K562 (cell line): ENCODE data around the gene ING4. TPM values are rescaled to one million over a fixed set of nuclear protein-coding genes. Genes with fewer than 3 reads are reported as not detected.

Experiments
- ARNT ChIP-seq, 2 experiments: fragments of 450-650 bp; IDR thresholded peaks; 2 replicates each; pipeline ENCODE4 v1.6.1; 2016; ENCODE audit warnings: mild to moderate bottlenecking in 1 of 2
- BCOR ChIP-seq: fragments of 450-650 bp; IDR thresholded peaks from 2 replicates; pipeline ENCODE4 v1.6.1; 2016
- FOXP1 ChIP-seq: sonication (generic); formaldehyde crosslinking; IDR thresholded peaks from 2 replicates; pipeline ENCODE4 v1.8.0; 2022; ENCODE audit warnings: mild to moderate bottlenecking, missing genetic modification reagents
- GATAD2B ChIP-seq: fragments of 450-650 bp; IDR thresholded peaks from 2 replicates; pipeline ENCODE4 v1.6.1; 2017; ENCODE audit warnings: mild to moderate bottlenecking, borderline replicate concordance
- GMEB1 ChIP-seq: fragments of 250-450 bp; sonication (Bioruptor Pico); IDR thresholded peaks from 2 replicates; pipeline ENCODE4 v1.4.0; 2020; ENCODE audit warnings: mild to moderate bottlenecking
- HDAC2 ChIP-seq: fragments of 450-650 bp; IDR thresholded peaks from 2 replicates; pipeline ENCODE4 v1.6.1; 2016; ENCODE audit warnings: mild to moderate bottlenecking
- HDGF ChIP-seq: fragments of 450-650 bp; IDR thresholded peaks from 2 replicates; pipeline ENCODE4 v1.6.1; 2016
- HIVEP1 ChIP-seq: fragments of 250-450 bp; sonication (Bioruptor Pico); IDR thresholded peaks from 2 replicates; pipeline ENCODE4 v1.4.0; 2020; ENCODE audit warnings: mild to moderate bottlenecking
- HOXB6 ChIP-seq: fragments of 250-450 bp; sonication (Bioruptor Pico); IDR thresholded peaks from 2 replicates; pipeline ENCODE4 v1.5.1; 2022; ENCODE audit warnings: mild to moderate bottlenecking, borderline replicate concordance
- KAT2B ChIP-seq: IDR thresholded peaks from one replicate; pipeline ENCODE4 v1.6.1; 2012; ENCODE audit warnings: low read depth, mild to moderate bottlenecking, control low read depth, inconsistent platforms, low read length, moderate library complexity
- KDM2B ChIP-seq: fragments of 250-450 bp; sonication (Bioruptor Pico); IDR thresholded peaks from 2 replicates; pipeline ENCODE4 v1.8.0; 2021; ENCODE audit warnings: mild to moderate bottlenecking, moderate library complexity
- MTF1 ChIP-seq: fragments of 250-450 bp; sonication (Bioruptor Pico); IDR thresholded peaks from 2 replicates; pipeline ENCODE4 v1.9.0; 2021; ENCODE audit warnings: moderate library complexity, mild to moderate bottlenecking, inconsistent platforms, borderline replicate concordance
- NCOR1 ChIP-seq: fragments of 450-650 bp; IDR thresholded peaks from 2 replicates; pipeline ENCODE4 v1.6.1; 2016; ENCODE audit warnings: mild to moderate bottlenecking, moderate library complexity
- NR2C1 ChIP-seq, 2 experiments: fragments of 450-650 bp; IDR thresholded peaks; 2 replicates each; pipeline ENCODE4 v1.6.1; 2017; ENCODE audit warnings: mild to moderate bottlenecking in 2 of 2, antibody characterized with exemption in 1 of 2, inconsistent platforms in 1 of 2, missing compliant biosample characterization in 1 of 2, missing genetic modification characterization in 1 of 2
- NRF1 ChIP-seq, 2 experiments: fragments of 450-650 bp; IDR thresholded peaks in 1 of 2; conservative IDR thresholded peaks in 1 of 2; 2 replicates each; pipeline ENCODE4 v1.6.1; 2014; ENCODE audit warnings: mild to moderate bottlenecking in 2 of 2
- OTX1 ChIP-seq: fragments of 450-650 bp; formaldehyde crosslinking; IDR thresholded peaks from 2 replicates; pipeline ENCODE4 v1.4.0; 2022; ENCODE audit warnings: mild to moderate bottlenecking
- PRMT5 ChIP-seq: sonication (generic); formaldehyde crosslinking; IDR thresholded peaks from 2 replicates; pipeline ENCODE4 v1.5.0; 2020; ENCODE audit warnings: missing genetic modification reagents
- SMAD4 ChIP-seq: fragments of 250-450 bp; sonication (Bioruptor Pico); conservative IDR thresholded peaks from 2 replicates; pipeline ENCODE4 v1.8.0; 2021; ENCODE audit warnings: inconsistent platforms, mild to moderate bottlenecking, moderate library complexity
- SMARCE1 ChIP-seq: fragments of 450-650 bp; IDR thresholded peaks from 2 replicates; pipeline ENCODE4 v1.7.1; 2016; ENCODE audit warnings: mild to moderate bottlenecking
- STAG1 ChIP-seq: sonication (generic); formaldehyde crosslinking; IDR thresholded peaks from 2 replicates; pipeline ENCODE4 v1.5.0; 2020; ENCODE audit warnings: missing genetic modification reagents, borderline replicate concordance
- TRIM25 ChIP-seq: fragments of 450-650 bp; IDR thresholded peaks from 2 replicates; pipeline ENCODE4 v1.7.0; 2016; ENCODE audit warnings: borderline replicate concordance
- WHSC1 ChIP-seq: IDR thresholded peaks from one replicate; pipeline ENCODE4 v1.6.1; 2012; ENCODE audit warnings: low read length, control low read depth, inconsistent platforms
- ZC3H8 ChIP-seq: fragments of 450-650 bp; IDR thresholded peaks from 2 replicates; pipeline ENCODE4 v1.6.1; 2017
- ZNF124 ChIP-seq: sonication (generic); formaldehyde crosslinking; IDR thresholded peaks from 2 replicates; pipeline ENCODE4 v1.8.1; 2022; ENCODE audit warnings: missing genetic modification reagents
- ZNF140 ChIP-seq: fragments of 250-450 bp; sonication (Bioruptor Pico); IDR thresholded peaks from 2 replicates; pipeline ENCODE4 v1.8.0; 2021; ENCODE audit warnings: moderate library complexity, mild to moderate bottlenecking, inconsistent platforms
- ZNF586 ChIP-seq: fragments of 450-650 bp; formaldehyde crosslinking; conservative IDR thresholded peaks from 2 replicates; pipeline ENCODE4 v1.4.0; 2020; ENCODE audit warnings: mild to moderate bottlenecking, moderate library complexity
- ZNF766 ChIP-seq: fragments of 200-800 bp; sonication (Bioruptor generic); conservative IDR thresholded peaks from 2 replicates; pipeline ENCODE4 v1.6.1; 2016; ENCODE audit warnings: missing genetic modification characterization, missing compliant biosample characterization
- ZNF79 ChIP-seq: fragments of 250-450 bp; sonication (Bioruptor Pico); IDR thresholded peaks from 2 replicates; pipeline ENCODE4 v1.4.0; 2020; ENCODE audit warnings: low read depth, mild to moderate bottlenecking, moderate library complexity
- polyA plus RNA-seq, 8 experiments: library from polyadenylated mRNA; depleted of rRNA in 4 of 8; stranded (reverse) in 5 of 8; unstranded in 3 of 8; fragments of >200 nt; fragmentation: Nextera tagmentation in 2 of 8; fragmentation: Illumina TruSeq in 1 of 8; extraction: Ambion mirVana in 2 of 8; extraction: Trizol in 1 of 8; gene quantifications; 2 replicates each; pipeline versions ENCODE4 v1.2.1 to v1.2.3, GENCODE V29; 2011 to 2014; ENCODE audit warnings: inconsistent platforms in 1 of 8, missing spikeins in 1 of 8
- total RNA-seq, 7 experiments: library from RNA; depleted of rRNA in 6 of 7; stranded (reverse); fragments of >200 nt in 6 of 7; fragmentation: Illumina TruSeq in 2 of 7; extraction: Trizol in 2 of 7; gene quantifications; 2 replicates each; pipeline versions ENCODE4 v1.2.1 to v1.2.3, GENCODE V29; 2011 to 2021; ENCODE audit warnings: low replicate concordance in 1 of 7

ING4 gene
- total and polyA plus RNA-seq, 9 of the 15 experiments (the other 6 are each of a cell fraction or from before 2014, with no cell fraction given) = 6.6 to 30.2 (median 15.7) TPM

GRCh38 chr12:6607751-6608591 is 54.9 kb downstream of the ING4 start (continued):
- no peak for TF ChIP-seq GATAD2B
- TF ChIP-seq KAT2B = no peak
- no peak for TF ChIP-seq PRMT5 (CRISPR knock-in tag)
- TF ChIP-seq HDGF = 0 out of 2 replicates have a peak, but pooled peaks have one; percentile 19
- peak; percentile 26; the same call in 1 of the 2 replicates for TF ChIP-seq BCOR
- no peak for TF ChIP-seq KDM2B (CRISPR knock-in tag)
- TF ChIP-seq STAG1 = no peak
- no peak for TF ChIP-seq ZNF140 (CRISPR knock-in tag)
- TF ChIP-seq WHSC1 = no peak
- peak; percentile 70; the same call in 1 of the 2 replicates for TF ChIP-seq OTX1 (CRISPR knock-in tag)
- TF ChIP-seq FOXP1 (CRISPR knock-in tag) = no peak
- peak; percentile 59 for TF ChIP-seq NCOR1
- TF ChIP-seq NRF1 (conservative IDR thresholded peaks at IDR 0.05 in 1 of 2, IDR thresholded peaks at IDR 0.05 in 1 of 2) = peak in 1 of 2 experiments; percentile 18; a peak in 1 of 4 replicates
- 0 out of 2 replicates have a peak, but pooled peaks have one; percentile 25 for TF ChIP-seq NR2C1 (IDR thresholded peaks at IDR 0.05)
- TF ChIP-seq NR2C1 (tag; IDR thresholded peaks at IDR 0.05) = peak; percentile 39; the same call in 1 of the 2 replicates
- TF ChIP-seq ZNF79 (CRISPR knock-in tag) = peak; percentile 64; the same call in 1 of the 2 replicates
- TF ChIP-seq ZNF586 (CRISPR knock-in tag) = no peak
- no peak for TF ChIP-seq HIVEP1
- TF ChIP-seq TRIM25 = peak; percentile 86; the same call in 1 of the 2 replicates
- peak; percentile 98 for TF ChIP-seq ZNF766 (CRISPR knock-in tag)
- TF ChIP-seq MTF1 (CRISPR knock-in tag) = no peak
- no peak for TF ChIP-seq HOXB6 (CRISPR knock-in tag)
- TF ChIP-seq GMEB1 = no peak
- no peak for TF ChIP-seq HDAC2
- 0 out of 2 replicates have a peak, but pooled peaks have one; percentile 81 for TF ChIP-seq ZC3H8
- peak; percentile 28; the same call in 1 of the 2 replicates for TF ChIP-seq SMAD4 (CRISPR knock-in tag)
- TF ChIP-seq SMARCE1 = peak; percentile 66; the same call in 1 of the 2 replicates
- peak in 1 of 2 experiments; percentile 21; a peak in 1 of 4 replicates for TF ChIP-seq ARNT (IDR thresholded peaks at IDR 0.05)
- no peak for TF ChIP-seq ZNF124 (CRISPR knock-in tag)
